CD4-positive, alpha-beta T cell treated with Interleukin-21 for 1 hour (primary cell): ENCODE results near the gene SIGLEC1.

ENCODE experiments used
- DNase-seq: peaks from one replicate; pipeline ENCODE4 v3.0.0-alpha.2; 2020

The SIGLEC1 gene

GRCh38 chr20:3698591-3699001 is 13.8 kb downstream of the SIGLEC1 start:
- no peak for DNase-seq

DNA sequence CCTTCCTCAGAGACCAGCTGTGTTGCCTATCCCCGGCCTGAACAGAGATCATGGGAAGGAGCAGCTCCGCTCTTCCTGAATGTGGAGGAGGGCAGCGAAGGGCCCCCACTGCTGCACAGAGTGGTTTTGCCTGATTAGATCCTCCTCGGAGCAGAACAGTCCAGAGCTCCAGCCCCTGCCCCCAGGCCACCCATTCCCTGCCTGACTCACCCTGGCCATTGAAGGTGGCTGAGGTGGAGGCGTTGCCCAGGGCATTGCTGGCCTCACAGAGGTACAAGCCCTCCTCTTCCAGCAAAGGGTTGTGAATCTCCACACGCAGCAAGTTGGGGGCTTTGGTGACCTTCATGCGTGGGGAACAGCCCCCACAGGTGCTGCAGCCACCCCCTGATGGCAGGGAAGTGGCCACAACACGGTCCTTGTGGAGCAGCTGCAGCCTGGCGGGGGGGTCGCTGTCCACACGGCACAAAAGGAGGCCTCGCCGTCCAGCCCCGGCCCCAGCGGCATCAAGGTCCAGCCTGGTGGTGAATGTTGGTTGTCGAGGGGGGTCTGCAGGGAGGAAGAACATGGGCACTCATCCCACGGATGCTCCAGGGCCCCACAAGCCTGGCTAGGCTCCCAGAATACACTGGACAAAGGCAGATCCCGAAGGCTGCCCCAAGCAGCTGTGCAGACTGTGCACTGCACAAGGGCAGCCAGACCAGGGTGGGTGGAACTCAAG is 14.7 kb downstream of the SIGLEC1 start:
- DNase-seq: no peak

- DNase-seq: no peak
Observed at GRCh38 chr20:3696745-3697587, 15.4 kb downstream of the SIGLEC1 start.

DNA sequence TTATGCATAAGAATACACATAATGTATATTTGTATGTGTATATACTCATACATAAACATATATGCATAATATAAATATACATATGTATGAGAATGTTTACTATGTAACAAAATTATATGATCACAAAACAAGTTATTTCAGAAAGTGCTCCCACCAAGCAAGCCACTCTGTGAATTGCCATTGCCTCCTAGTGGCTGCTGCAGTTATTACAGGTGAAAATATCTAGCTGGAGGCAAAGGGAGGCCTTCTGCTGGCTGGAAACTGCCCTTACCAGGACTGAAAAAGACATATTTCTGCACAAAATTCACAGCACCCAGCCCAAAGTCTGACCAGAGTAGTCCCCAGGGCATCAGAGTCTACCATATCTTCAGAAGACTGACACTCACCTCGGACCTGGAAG is 16.2 kb downstream of the SIGLEC1 start:
- DNase-seq: no peak

DNA sequence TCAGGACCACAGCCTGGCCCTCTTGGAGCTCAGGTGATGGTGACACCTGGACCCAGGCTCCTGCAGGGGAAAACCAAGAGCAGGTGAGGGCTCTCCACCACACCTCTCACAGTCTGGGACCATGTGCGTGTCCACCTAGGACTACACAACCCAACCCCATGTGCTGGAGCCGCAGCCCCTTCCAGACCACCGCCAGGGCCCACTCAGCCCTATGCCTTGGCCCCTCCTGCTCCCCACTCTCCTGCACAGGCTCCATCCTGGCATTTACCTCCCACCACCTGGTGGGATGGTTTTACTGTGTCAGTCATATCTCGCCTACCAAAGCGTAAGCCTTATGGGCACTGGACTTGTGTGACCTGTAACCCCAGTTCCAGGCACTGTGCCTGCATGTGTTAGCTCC is 17.5 kb downstream of the SIGLEC1 start:
- DNase-seq: no peak

GRCh38 chr20:3693376-3693775 is 19.0 kb downstream of the SIGLEC1 start:
- DNase-seq: no peak

DNA sequence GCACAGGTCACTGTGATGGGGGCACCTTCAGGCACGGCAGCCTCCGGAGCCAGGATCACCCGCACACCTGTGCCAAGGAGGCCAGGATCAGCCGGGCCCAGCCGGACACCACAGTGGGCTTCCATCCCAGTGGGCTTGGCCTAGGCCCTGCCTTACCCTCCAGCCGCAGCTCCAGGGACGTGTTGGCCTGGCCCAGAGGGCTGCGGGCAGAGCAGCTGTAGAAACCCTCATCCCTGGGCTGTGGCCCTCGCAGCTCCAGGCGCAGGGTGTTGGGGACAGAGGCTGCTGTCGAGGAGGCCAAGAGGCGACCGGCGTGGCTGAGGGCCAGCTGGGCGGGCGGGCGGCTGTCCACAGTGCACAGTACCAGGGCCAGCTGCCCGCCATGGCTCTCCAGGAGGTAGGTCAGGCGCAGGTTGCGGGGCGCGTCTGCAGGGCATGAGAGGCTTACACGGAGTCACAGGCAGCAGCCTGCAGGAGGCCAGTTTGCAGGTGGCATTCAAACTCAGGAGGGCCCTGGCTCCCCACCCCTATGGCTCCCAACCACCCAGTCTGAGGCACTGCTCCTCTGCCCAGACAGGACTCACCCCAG is 19.6 kb downstream of the SIGLEC1 start:
- DNase-seq: no peak

GRCh38 chr20:3691897-3692296 is 20.5 kb downstream of the SIGLEC1 start:
- no peak for DNase-seq

DNA sequence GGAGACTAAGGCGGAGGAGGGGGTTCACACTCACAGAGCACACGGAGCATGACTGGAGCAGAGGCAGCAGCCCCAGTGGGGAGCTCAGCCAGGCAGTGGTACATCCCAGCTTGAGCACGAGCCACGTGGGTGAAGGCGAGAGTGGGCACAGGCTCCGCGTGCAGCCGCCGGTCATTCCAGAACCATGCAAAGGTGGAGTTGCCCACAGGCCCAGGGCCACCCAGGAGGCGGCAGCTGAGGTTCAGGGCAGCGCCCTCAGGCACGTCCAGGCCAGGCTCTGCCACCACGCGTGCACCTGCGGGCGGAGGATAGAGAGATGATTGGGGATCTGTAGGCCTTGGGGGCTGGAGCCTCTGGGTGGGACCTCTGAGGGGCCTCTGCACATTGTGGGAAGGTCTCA is 21.1 kb downstream of the SIGLEC1 start:
- no peak for DNase-seq

- no peak for DNase-seq
Observed at GRCh38 chr20:3690413-3690812, 22.0 kb downstream of the SIGLEC1 start.

- DNase-seq: no peak
Observed at GRCh38 chr20:3689978-3690377, 22.4 kb downstream of the SIGLEC1 start.

DNA sequence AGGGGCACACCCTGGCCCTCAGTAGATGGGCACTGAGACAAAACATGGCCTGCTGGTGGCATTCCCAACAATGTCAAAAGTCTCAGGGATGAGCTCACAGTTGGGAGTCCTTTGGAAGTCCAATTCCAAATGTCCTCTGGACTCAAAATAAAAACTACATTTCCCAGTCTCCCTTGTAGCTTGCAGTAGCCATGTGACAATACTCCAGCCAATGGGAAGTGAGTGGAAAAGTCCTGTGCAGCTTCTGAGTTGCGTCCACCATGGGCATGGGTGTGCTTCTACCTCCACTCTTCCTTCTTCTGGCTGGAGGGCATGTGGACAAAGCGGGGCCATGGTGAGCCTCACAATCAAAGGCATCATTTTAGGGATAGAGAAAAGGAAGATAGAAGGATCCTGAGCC is 24.7 kb downstream of the SIGLEC1 start:
- no peak for DNase-seq

- DNase-seq: no peak
Observed at GRCh38 chr20:3686867-3687321, 25.5 kb downstream of the SIGLEC1 start.

- DNase-seq: no peak
Observed at GRCh38 chr20:3686421-3686820, 26.0 kb downstream of the SIGLEC1 start.

DNA sequence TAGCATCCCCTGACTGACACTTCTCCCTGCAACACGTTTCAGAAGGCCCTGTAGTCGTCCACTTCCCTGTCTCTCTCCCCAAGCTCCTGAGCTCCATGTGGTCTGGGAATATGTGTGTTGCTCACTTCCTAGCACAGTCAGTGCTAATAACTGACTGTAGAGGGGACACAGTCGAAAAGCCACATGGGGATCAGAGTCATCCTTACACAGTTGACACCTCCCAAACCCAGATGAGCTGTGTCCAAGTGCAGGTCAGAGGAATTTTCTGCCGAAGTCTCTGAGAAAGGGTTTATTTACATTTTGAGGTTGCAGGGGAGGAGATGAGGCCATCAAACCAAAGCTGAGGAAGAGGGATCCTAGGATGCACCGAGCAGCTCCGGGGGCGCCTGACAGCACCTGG is 27.1 kb downstream of the SIGLEC1 start:
- no peak for DNase-seq

DNA sequence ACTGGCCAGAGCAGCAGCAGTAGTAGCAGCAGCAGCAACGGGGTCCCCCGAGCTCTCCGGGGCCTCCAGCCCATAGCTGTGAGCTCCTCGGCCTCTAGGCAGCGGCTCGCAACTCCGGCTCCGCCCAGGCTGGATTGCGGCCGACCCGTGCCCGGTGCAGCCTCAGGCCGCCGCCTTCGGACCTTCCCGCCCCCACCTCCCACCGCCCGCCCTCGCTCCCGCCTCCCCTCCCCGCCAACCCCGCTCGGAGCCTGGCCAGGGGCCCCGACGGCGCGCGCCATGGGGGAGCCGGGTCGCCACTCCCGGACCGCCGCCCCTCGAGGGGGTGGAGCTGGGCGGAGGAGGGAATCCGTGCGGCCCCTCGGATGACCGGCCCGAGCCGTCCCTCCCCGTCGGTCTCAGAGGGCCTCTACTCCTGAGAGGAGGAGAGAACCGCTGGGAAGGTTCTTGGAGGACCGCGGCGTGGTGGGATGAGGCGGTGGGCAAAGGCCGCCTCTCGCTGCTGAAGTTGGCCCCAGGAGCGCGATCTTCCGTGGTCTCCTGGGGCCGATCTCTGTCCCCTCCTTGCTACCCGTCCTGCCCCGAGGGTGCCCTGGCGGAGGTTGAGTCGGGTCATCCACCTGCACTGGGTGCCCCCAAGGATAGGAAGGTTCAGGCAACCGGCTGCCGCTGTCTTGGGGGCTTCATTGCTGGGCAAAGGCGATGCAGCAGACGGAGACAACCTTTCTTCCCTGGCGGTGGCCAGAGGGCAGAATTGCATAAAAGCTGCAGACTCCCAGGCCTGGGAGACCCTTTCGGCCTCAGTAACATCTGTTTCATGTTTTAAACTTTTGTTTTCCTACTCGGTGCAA is 30.2 kb downstream of the SIGLEC1 start, which contains the start of gene ADAM33:
ADAM33 (minus strand) TSS at position 80 of the 851 bp plus-strand sequence; CDS start at position 74, 6 bp downstream.
- DNase-seq: no peak

DNA sequence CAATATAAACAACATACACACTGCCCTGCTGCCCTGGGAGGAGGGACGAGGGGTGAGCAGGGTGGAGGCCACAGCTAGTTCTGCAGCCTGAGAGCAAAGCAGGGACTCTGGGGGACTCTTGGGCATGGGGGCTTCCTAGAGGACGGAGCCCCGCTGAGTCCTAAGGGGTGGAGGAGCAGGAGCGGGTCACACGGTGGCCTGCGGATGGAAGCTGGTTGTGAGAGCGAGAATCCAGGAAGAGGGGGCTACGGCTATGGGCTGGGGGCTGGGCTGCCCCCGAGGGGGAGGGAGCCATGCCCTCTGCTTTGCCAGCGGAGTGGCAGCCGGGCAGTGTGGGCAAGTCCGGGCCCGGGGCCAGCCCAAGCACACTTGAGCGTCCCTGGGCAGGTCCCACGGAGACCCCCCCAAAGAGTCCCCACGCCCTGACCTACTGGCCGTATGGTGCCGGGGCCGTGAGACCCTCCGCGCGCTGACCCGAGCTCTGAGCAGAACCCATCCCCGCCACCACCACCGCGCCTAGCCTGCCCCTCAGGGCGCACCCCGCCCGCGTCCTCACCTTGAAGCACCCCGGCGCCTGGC is 31.0 kb downstream of the SIGLEC1 start:
- DNase-seq: no peak

GRCh38 chr20:3680701-3681351 is 31.6 kb downstream of the SIGLEC1 start:
- DNase-seq: no peak

DNA sequence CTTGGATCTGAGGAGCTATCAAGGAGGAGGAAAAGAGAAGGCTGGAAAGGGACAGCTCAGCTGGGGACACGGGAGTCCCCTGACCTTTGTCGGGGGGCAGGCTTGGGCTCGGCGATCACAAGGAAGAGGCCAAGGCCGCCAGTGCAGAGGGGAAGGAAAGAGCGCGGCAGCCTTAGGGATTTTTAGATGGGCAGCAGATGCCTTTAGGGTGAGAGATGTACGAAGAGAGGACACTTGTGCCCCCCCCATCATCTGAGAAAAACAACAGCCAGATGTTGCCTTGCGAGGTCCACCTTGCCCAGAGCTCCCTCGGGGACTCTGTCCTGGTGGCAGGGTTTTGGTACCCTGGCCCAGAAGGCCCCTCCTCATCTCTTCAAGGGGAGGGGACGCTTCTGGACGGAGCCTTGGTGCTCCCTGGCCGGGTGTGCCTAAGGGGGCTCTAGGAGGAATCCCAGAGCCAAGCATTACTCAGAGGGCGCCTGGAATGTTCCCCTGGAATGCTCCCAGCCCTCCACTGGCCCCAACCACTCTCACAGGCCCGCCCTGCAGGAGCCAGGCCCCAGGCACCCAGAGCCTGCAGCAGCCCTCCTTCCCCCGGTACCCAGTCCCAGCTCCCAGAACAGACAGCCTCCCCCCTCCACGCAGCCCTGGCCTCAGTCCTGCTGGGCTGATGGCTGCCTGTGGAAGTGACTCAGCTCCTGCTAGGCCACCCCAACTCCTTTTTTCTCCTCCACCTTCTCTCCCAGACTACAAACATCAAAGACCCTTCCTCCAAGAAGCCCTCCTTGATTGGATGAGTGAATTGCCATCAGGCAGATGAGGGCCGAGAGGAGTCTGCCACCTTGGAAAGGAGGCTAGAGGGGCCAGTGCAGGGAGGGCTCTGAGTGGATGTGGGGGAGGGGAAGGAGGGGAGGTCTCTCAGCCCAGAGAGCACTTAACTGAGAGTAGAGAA is 32.4 kb downstream of the SIGLEC1 start:
- DNase-seq: no peak

DNA sequence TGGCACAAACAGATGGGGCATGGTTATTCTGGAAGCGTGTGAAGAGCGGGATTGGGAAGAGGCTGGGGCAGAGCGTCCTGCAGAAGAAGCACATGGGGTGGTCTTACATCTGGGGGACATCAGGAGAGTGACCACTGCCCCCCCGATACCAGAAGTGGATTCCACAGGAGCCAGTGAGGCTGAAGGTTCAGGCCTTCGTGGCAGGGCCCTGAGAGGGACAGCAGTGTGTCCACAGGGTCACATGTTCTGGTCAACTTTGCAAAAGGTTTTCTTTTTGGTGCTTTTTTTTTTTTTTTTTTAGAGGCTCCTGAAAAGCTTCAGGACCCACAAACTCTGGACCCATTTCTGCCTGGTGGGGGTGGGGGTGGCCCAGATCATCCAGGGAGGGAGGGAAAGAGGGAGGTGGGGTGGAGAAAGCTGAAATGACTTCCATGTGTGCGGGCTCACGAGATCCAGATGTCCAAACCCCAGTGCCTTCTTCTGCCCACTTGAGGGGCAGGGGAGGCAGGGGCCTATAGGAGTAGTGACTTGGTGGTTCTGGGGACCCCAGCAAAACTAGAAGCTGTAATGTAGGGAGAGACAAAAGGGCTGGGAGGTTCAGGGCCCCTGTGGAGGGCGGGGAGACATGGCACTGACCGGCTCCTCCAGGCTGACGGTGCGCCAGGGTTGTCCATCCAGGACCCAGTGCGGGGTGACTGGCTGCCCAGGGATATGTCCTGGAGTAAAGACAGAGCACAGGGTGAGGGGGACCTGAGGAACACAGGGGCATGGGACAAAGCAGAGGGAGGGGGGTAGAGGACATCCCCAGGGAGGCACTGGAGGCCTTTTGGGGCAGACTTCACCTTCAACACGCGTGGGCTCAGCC is 33.3 kb downstream of the SIGLEC1 start:
- no peak for DNase-seq
